Measurements from ENCODE around the gene ZNF638.
"Not testable (repeated sequence)": the region's sequence is repeated elsewhere in the genome, so short reads cannot be mapped to it uniquely, and the experiment has no call there.

The ZNF638 gene

GRCh38 chr2:71313016-71313766, 18.4 kb upstream of the ZNF638 start:
- POLR2A ChIA-PET: no interaction called here
- DNase-seq (ENCODE audit: low read depth, low spot score): no peak
- H3K4me3 ChIP-seq (ENCODE audit: low read depth, low read length): no peak overlapping the region
- CTCF ChIA-PET: interaction anchor here (1.3 to 1.6 kb wide), 4 partner anchors 13 to 197 kb away, joined by 4 to 8 read pairs (median 6); partner anchors contain the start of gene ZNF638
- no peak for TF ChIP-seq CTCF (IDR thresholded peaks at IDR 0.05; ENCODE audit: insufficient read depth, low read length, missing control alignments)

- CTCF ChIA-PET: interaction anchor here (1.1 to 1.6 kb wide), 3 partner anchors 9 to 17 kb away, joined by 3 to 7 read pairs (median 5); partner anchors contain the start of gene ZNF638
- no peak for DNase-seq (ENCODE audit: low read depth, low spot score)
- no peak for TF ChIP-seq CTCF (IDR thresholded peaks at IDR 0.05; ENCODE audit: insufficient read depth, low read length, missing control alignments)
- no peak overlapping the region for H3K4me3 ChIP-seq (ENCODE audit: low read depth, low read length)
- POLR2A ChIA-PET: no interaction called here
Measured at GRCh38 chr2:71317060-71317459, 14.5 kb upstream of the ZNF638 start.

- H3K4me3 ChIP-seq (ENCODE audit: low read depth, low read length); DNase-seq (ENCODE audit: low read depth, low spot score); POLR2A ChIA-PET: not testable (repeated sequence)
- CTCF ChIA-PET: interaction anchor here (0.9 kb wide), 1 partner anchor 14 kb away, joined by 3 read pairs; the partner anchor contains the start of gene ZNF638
Measured at GRCh38 chr2:71317900-71318299, 13.7 kb upstream of the ZNF638 start.

- DNase-seq (ENCODE audit: low read depth, low spot score): no peak
- CTCF ChIA-PET: interaction anchor here (1.3 to 6.1 kb wide), 3 partner anchors 8 to 24 kb away, joined by 3 to 41 read pairs (median 29); partner anchors contain the start of gene ZNF638
- no peak overlapping the region for H3K4me3 ChIP-seq (ENCODE audit: low read depth, low read length)
- POLR2A ChIA-PET: no interaction called here
- no peak for TF ChIP-seq CTCF (IDR thresholded peaks at IDR 0.05; ENCODE audit: insufficient read depth, low read length, missing control alignments)
Measured at GRCh38 chr2:71323386-71323785, 8.2 kb upstream of the ZNF638 start.

- ChIA-PET POLR2A (no interaction called here), CTCF (interaction anchor here (2.1 to 6.1 kb wide), 2 partner anchors 13 to 27 kb away, joined by 5 to 41 read pairs; no protein-coding TSS in a partner anchor)
- no peak overlapping the region for H3K4me3 ChIP-seq (ENCODE audit: low read depth, low read length)
- TF ChIP-seq CTCF (IDR thresholded peaks at IDR 0.05; ENCODE audit: insufficient read depth, low read length, missing control alignments): no peak
- no peak for DNase-seq (ENCODE audit: low read depth, low spot score)
Measured at GRCh38 chr2:71326968-71327367, 4.6 kb upstream of the ZNF638 start.

GRCh38 chr2:71327916-71328315, 3.7 kb upstream of the ZNF638 start:
- TF ChIP-seq CTCF (IDR thresholded peaks at IDR 0.05; ENCODE audit: insufficient read depth, low read length, missing control alignments): no peak
- DNase-seq (ENCODE audit: low read depth, low spot score): no peak
- ChIA-PET CTCF (interaction anchor here (1.4 to 6.1 kb wide), 3 partner anchors 14 to 182 kb away, joined by 3 to 41 read pairs (median 5); no protein-coding TSS in a partner anchor), POLR2A (no interaction called here)
- H3K4me3 ChIP-seq (ENCODE audit: low read depth, low read length): no peak overlapping the region

Measured in AG04449 (cell line).